T-helper 17 cell (primary cell): ENCODE data around the gene CYTH1. TPM values are rescaled to one million over a fixed set of nuclear protein-coding genes. Genes with fewer than 3 reads are reported as not detected.

Experiments
- ATAC-seq: fragments of 150-1000 bp; cut with Tn5 transposase; 2 replicates; pipeline ENCODE4 v1.10.0; 2021; ENCODE audit warnings: mild to moderate bottlenecking, moderate library complexity
- DNase-seq, 3 donors: peaks; one replicate each; pipeline versions ENCODE4 v3.0.0 to v3.0.0-alpha.2; 2020 to 2021
- H3K9me3 ChIP-seq: one replicate; pipeline ENCODE4 v1.7.0; 2013; ENCODE audit warnings: low read length, mild to moderate bottlenecking; ENCODE audit not compliant: control insufficient read depth, poor library complexity, severe bottlenecking
- H3K27ac Mint-ChIP-seq: one replicate; pipeline ENCODE4 v1.8.0; 2022; ENCODE audit warnings: mild to moderate bottlenecking, moderate library complexity, mixed read lengths
- H3K27me3 Mint-ChIP-seq: one replicate; pipeline ENCODE4 v1.8.0; 2022; ENCODE audit warnings: mixed read lengths
- H3K36me3 Mint-ChIP-seq: one replicate; pipeline ENCODE4 v1.8.0; 2022; ENCODE audit warnings: low read depth, mixed read lengths
- H3K4me1 Mint-ChIP-seq: one replicate; pipeline ENCODE4 v1.8.0; 2022; ENCODE audit warnings: mild to moderate bottlenecking, mixed read lengths
- H3K4me3 Mint-ChIP-seq: one replicate; pipeline ENCODE4 v1.8.0; 2022; ENCODE audit warnings: mild to moderate bottlenecking, moderate library complexity, mixed read lengths
- total RNA-seq, 4 donors: library from RNA in 2 of 4; stranded (reverse) in 2 of 4; gene quantifications; one replicate each; pipeline ENCODE4 v1.2.3 and lab custom pipeline; 2022 to 2026

CYTH1 gene, protein sequence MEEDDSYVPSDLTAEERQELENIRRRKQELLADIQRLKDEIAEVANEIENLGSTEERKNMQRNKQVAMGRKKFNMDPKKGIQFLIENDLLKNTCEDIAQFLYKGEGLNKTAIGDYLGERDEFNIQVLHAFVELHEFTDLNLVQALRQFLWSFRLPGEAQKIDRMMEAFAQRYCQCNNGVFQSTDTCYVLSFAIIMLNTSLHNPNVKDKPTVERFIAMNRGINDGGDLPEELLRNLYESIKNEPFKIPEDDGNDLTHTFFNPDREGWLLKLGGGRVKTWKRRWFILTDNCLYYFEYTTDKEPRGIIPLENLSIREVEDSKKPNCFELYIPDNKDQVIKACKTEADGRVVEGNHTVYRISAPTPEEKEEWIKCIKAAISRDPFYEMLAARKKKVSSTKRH
- total RNA-seq (100 to 1,000 TPM; 462 to 497 TPM), total RNA-seq (lab: John Stamatoyannopoulos, UW) (557 to 637 reads per million in 2 donors)

DNA sequence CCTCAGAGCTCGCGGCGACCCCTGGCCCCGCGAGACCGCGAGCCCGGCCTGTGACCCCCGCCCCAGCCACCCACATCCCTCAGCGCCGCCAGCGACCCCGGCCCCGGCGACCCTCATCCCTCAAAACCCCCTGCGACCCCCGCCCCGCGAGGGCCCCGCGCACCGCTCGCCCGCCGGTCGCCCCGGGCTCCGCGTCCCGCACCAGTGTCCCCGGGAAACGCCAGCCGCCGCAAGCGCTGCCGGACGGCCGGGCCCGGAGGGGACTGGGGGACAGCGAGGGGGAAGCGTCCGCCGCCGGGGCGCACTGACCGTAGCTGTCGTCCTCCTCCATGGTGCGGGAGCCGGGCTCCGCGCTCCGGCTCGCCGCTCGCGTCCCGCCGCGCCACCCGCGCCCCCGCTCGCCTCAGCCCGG, at the start of gene CYTH1:
Gene CYTH1, minus strand, starts transcription at position 381 of the 412 bp plus-strand sequence. Its CDS starts 50 bp downstream, at position 331.
- peak within 1 kb of the TSS; percentile 100 for H3K4me3 Mint-ChIP-seq
- H3K36me3 Mint-ChIP-seq, result peaks cover 3% of the 10 kb centered on the region
- peaks cover 34% of the 10 kb centered on the region for H3K4me1 Mint-ChIP-seq
- ATAC-seq (no peak), DNase-seq (no peak)
- H3K9me3 ChIP-seq, result no peaks in the 10 kb centered on the region
- no peaks in the 10 kb centered on the region for H3K27me3 Mint-ChIP-seq
- peak within 1 kb of the TSS; percentile 94 for H3K27ac Mint-ChIP-seq

DNA sequence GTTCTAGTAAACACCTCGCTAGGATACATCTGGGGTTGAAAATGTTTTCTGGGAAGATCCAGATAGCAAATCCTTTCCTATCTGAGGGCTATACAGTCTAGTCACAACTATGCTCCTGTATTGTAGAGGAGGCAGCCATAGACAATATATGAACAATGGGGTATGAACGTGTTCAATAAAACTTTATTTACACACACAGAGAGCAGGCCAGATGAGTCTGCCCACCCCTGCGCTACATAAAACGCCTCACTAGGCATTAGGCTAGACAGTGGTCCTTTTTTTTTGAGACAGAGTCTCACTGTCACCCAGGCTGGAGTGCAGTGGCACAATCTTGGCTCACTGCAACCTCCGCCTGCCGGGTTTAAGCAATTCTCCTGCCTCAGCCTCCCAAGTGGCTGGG, 47.4 kb upstream of the CYTH1 start:
- H3K27ac Mint-ChIP-seq, result no peak overlapping the region
- DNase-seq (no peak), ATAC-seq (no peak)
- H3K4me1 Mint-ChIP-seq, result peaks cover 30% of the 10 kb centered on the region
- H3K27me3 Mint-ChIP-seq, result no peaks in the 10 kb centered on the region
- no peaks in the 10 kb centered on the region for H3K9me3 ChIP-seq
- peaks cover 21% of the 10 kb centered on the region for H3K36me3 Mint-ChIP-seq
- H3K4me3 Mint-ChIP-seq, result no peak overlapping the region

DNA sequence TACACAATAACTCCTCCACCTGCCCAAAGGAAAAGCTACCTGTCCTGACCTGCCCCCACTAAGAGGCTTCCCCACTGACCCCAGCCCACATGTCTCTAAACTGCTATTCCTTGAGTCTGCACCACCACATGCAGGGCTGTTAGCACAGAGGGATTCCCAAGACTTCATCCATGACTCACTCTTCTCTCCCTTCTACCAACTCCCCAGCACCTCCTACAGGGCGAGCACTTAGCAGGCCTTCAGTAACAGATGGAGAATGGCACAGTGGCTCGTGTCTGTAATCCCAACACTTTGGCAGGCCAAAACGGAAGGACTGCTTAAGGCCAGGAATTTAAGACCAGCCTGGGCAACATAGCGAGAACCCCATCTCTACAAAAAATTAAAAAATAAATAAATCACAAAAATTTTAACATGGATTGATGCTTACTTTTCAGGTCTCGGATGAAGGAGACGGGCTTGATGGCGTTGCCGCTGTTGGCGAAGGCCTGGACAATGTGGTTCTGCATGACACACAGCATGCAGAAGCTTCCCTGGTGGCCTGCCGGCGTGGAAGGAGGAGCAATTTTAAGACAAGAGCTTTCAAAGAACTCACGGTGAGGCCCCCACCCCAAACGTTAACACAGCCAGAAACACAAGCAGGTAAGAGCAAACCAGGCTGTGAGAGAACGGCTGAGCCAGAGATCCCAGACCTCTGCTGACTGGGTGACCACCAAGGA, 46.6 kb upstream of the CYTH1 start:
- H3K36me3 Mint-ChIP-seq, result peaks cover 25% of the 10 kb centered on the region
- no peaks in the 10 kb centered on the region for H3K9me3 ChIP-seq
- ATAC-seq (peak; percentile 41), DNase-seq (no peak)
- H3K4me3 Mint-ChIP-seq, result no peak overlapping the region
- H3K27ac Mint-ChIP-seq, result peak overlapping the region; percentile 63
- H3K27me3 Mint-ChIP-seq, result no peaks in the 10 kb centered on the region
- peaks cover 34% of the 10 kb centered on the region for H3K4me1 Mint-ChIP-seq

DNA sequence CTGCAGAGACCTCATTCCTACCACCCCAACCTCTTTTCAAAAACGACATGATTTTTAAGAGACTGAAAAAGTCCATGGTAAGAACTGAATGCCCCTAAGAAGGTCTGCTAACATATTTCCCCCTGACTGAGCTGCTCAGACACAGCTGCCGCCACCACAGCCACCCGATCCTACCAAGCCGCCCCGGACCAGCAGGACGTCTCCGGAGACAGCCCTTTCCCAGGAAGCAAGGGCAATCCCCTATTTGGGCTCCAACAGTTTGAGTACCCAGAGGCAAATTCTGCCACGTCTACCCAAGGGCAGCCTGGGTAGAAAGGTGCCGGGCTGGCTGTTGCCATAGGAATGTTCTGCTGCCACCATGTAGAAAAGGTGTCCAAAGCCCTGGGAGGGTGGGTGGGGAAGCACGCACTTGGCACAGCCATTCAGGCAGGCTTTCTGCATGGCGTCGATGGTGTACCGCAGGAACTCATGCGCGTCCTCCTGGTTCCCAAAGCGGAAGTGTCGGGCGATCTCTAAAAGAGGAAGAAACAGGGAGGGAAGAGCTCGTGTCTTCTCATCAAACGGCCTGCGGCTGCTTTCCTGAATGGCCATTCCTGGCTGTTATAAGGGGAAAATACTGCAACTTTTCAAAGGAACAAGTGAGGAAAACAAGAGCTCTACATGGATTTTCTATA, 44.9 kb upstream of the CYTH1 start:
- no peak overlapping the region for H3K4me3 Mint-ChIP-seq
- peak overlapping the region; percentile 49 for H3K27ac Mint-ChIP-seq
- no peaks in the 10 kb centered on the region for H3K9me3 ChIP-seq
- DNase-seq, result no peak
- H3K36me3 Mint-ChIP-seq, result peaks cover 27% of the 10 kb centered on the region
- ATAC-seq, result no peak
- H3K4me1 Mint-ChIP-seq, result peaks cover 44% of the 10 kb centered on the region
- H3K27me3 Mint-ChIP-seq, result no peaks in the 10 kb centered on the region

DNA sequence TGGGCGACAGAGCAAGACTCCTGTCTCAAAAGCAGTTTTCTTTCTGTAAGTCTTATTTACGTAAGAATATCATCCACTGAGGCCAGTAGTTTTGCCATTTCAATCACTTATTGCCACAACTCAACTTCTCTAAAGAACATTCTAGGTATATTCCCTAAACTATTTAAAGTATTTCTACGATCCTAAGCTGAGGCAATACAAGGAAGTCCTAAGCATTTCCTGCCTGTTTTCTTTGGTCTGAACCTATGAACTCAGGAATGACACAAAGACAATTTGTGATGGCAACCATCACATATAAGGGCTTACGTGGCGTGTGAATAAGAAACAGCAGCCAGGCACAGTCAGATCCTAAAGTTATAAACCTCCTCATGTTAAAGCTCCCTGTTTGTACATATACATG, 44.3 kb upstream of the CYTH1 start:
- Mint-ChIP-seq H3K36me3 (peaks cover 27% of the 10 kb centered on the region), H3K4me3 (no peak overlapping the region), H3K27me3 (no peaks in the 10 kb centered on the region), H3K4me1 (peaks cover 44% of the 10 kb centered on the region), H3K27ac (peak overlapping the region; percentile 93)
- no peak for DNase-seq
- H3K9me3 ChIP-seq, result no peaks in the 10 kb centered on the region
- no peak for ATAC-seq

DNA sequence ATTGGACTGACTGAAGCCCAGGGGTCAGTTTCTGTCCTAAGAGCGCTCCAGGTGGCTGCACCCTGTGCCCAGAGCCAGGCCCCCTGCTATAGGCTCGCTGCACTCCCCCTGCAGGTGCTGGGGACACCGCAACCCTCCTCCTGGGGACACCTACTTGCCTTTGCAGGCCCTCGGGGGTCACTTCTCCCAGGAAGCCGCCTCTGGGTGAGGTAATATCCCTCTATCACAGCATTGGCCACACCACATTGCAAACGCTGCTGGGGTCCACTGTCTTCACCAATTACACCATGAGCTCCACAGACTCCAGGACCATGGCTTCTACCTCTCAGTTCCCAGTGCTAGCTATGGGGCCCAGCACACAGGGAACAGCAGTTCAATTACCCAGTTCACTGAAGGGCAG, 43.6 kb upstream of the CYTH1 start:
- DNase-seq (no peak), ATAC-seq (no peak)
- Mint-ChIP-seq H3K27ac (peak overlapping the region; percentile 93), H3K4me3 (peak overlapping the region; percentile 36), H3K36me3 (peaks cover 27% of the 10 kb centered on the region), H3K4me1 (peaks cover 44% of the 10 kb centered on the region), H3K27me3 (no peaks in the 10 kb centered on the region)
- no peaks in the 10 kb centered on the region for H3K9me3 ChIP-seq

DNA sequence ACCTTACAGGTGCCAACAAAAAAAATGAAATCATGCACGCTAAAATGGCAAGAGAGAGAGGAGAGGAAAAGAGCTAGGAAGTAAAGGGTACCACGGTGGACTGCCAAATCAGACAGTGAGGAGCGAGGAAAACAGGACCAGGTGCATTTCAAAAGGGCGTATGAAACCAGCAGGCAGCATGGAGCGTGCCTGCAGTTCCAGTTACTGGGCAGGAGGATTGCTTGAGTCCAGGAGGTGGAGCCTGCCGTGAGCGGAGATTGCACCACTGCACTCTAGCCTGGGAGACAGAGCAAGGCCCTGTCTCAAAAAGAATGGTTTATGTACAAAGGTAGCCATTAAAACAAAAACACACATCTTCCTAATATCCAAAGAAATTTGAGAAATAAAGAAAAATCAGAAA, 42.2 kb upstream of the CYTH1 start:
- peaks cover 21% of the 10 kb centered on the region for H3K36me3 Mint-ChIP-seq
- ATAC-seq, result no peak
- H3K27ac Mint-ChIP-seq, result peak overlapping the region; percentile 99

DNA sequence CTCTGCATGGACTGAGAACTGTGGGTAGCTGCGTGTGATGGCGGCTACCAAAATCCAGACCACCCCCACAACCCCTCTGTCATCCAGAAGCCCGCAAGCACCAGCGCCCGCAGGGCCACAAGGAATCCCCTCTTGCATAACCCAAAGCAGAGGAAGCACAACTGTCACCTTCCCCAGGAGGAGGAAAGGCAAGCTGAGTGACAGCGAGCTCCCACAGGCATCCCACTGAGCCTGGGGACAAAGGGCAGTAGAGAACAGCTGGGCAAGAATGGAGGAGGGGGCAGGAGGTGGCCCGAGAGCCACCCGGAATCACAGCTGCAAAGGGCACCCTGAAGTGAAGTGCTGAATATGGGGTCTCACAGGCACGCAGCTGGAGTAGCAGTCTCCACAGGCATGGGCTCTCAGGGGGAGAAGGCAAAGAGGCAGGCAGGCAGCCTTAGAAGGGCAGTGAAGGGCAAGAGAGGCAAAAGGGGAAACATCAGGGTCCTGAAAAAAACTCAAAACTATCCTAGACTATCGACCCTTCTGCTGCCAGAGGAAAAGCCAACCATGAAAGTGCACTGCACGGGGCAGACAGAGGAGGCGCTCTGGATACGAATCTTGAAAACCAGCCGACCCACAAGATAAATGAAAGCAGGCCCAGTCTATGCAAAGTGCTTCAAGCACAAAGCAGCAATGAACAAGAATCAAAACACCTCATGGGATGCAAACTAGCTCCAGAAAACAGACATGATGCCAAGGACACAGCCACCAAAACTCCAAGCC, 41.4 kb upstream of the CYTH1 start:
- ATAC-seq, result no peak
- no peaks in the 10 kb centered on the region for H3K9me3 ChIP-seq
- no peaks in the 10 kb centered on the region for H3K27me3 Mint-ChIP-seq
- peaks cover 53% of the 10 kb centered on the region for H3K4me1 Mint-ChIP-seq
- H3K27ac Mint-ChIP-seq, result peak overlapping the region; percentile 99
- DNase-seq, result no peak
- peaks cover 28% of the 10 kb centered on the region for H3K36me3 Mint-ChIP-seq
- peak overlapping the region; percentile 61 for H3K4me3 Mint-ChIP-seq

More for the DNA sequence above, 42.2 kb upstream of the CYTH1 start:
- Mint-ChIP-seq H3K4me3 (no peak overlapping the region), H3K27me3 (no peaks in the 10 kb centered on the region), H3K4me1 (peaks cover 46% of the 10 kb centered on the region)
- no peaks in the 10 kb centered on the region for H3K9me3 ChIP-seq
- DNase-seq, result no peak

DNA sequence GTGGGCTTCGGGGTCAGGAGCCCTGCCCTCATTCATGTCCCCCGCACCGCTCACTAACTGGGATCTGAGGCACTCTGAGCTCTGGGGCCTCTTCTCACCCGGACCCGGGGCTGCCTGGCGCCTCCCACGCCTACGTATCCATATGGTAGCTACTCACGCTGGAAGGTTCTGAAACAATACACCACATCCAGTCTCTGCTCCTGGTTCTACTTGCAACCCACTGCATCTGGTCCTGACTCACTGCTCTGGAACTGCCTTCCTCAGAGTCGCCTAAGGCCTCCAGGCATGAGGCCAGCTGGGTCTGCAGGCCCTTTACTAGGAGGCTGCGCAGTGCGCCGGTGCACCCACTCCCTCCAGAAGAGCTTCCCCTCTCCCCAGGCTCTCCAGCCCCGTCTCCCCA, 40.5 kb upstream of the CYTH1 start:
- DNase-seq (no peak), ATAC-seq (no peak)
- no peaks in the 10 kb centered on the region for H3K9me3 ChIP-seq
- H3K27me3 Mint-ChIP-seq, result no peaks in the 10 kb centered on the region
- peak overlapping the region; percentile 99 for H3K27ac Mint-ChIP-seq
- H3K36me3 Mint-ChIP-seq, result peaks cover 25% of the 10 kb centered on the region
- no peak overlapping the region for H3K4me3 Mint-ChIP-seq
- H3K4me1 Mint-ChIP-seq, result peaks cover 47% of the 10 kb centered on the region

DNA sequence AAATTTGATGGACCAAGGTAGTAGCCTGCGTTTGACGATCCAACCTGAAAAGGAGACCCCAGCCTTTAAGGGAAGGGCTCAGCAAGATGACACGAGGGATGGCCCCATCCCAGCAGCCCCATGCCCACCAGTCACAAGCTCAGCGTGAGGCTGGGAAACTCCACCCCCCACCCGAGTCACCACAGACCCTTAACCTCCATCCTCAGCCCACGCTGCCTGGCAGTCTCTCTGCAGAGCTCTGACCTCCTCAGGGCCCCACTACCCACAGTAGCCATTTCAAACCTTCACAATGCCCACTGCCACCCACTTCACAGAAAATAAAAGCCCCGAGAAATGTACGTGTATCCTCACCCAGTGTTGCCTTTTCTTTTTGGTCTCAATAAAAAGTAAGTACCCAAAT, 39.9 kb upstream of the CYTH1 start:
- H3K27ac Mint-ChIP-seq, result peak overlapping the region; percentile 99
- no peaks in the 10 kb centered on the region for H3K27me3 Mint-ChIP-seq
- H3K9me3 ChIP-seq, result no peaks in the 10 kb centered on the region
- peaks cover 53% of the 10 kb centered on the region for H3K4me1 Mint-ChIP-seq
- H3K4me3 Mint-ChIP-seq, result peak overlapping the region; percentile 75
- DNase-seq (no peak), ATAC-seq (no peak)
- peaks cover 25% of the 10 kb centered on the region for H3K36me3 Mint-ChIP-seq

DNA sequence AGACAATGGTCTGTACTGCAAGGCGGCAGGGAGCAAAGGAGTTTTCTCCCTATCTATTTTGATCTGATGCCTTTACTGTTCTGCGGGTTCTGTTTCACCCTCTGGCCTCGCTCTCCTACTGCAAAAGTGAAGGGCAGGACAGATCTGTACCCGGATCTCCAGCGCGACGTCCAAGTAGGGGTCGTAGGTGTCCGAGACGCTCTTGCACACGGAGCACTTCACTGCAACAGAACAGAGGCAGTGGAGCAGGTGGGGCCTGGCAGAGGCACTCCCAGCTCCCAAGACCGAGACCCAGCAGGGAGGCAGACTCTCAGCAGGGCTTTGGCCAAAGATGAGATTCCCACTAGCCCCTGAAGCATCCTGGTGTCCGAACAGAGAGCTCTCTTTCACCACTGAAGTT, 38.8 kb upstream of the CYTH1 start:
- H3K36me3 Mint-ChIP-seq, result peaks cover 25% of the 10 kb centered on the region
- H3K27ac Mint-ChIP-seq, result peak overlapping the region; percentile 99
- H3K27me3 Mint-ChIP-seq, result no peaks in the 10 kb centered on the region
- H3K9me3 ChIP-seq, result no peaks in the 10 kb centered on the region
- peak overlapping the region; percentile 50 for H3K4me3 Mint-ChIP-seq
- ATAC-seq (no peak), DNase-seq (no peak)
- H3K4me1 Mint-ChIP-seq, result peaks cover 55% of the 10 kb centered on the region

DNA sequence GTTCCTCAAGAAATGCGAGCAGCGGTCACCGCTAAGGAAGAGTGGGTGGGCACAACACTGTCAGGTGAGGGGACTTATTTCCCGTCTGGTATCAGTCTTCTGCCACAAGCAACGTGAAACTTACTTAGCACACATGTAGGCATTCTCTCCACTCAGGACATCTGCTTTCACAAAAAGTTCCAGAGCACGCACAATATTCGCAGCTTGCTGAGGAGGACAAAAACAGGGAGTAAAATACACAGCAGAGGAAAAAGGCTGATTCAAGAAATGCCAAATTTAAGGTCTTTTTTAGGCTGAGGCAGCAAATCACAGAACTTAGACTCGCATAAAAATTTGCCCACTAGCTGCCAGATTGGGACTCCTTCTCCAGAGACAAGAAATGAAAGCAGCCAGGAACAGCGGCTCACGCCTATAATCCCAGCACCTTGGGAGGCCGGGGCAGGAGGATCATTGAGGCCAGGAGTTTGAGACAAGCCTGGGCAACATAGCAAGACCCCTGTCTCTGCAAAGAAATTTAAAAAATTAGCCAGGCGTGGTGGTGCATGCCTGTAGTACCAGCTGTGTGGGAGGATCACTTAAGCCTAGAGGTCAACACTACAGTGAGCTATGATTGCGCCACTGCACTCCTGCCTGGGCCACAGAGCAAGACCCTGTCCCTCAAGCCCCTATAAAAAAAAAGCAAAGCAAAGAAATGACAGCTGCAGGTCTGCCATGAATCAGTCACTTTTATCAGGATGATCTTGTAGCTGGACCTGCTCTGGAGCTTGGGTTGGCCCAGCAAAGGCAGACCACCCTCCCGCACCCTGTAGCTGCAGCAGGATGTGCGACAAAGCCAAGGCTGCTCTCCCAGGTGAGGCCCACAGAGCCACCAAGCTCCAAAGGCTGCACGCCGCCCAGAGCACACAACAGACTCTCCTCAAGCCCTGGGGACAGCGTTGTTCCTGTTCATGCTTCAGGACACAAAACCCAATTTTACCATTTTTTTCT, 38.0 kb upstream of the CYTH1 start:
- Mint-ChIP-seq H3K27ac (peak overlapping the region; percentile 99), H3K4me1 (peaks cover 49% of the 10 kb centered on the region), H3K27me3 (no peaks in the 10 kb centered on the region), H3K4me3 (peak overlapping the region; percentile 87), H3K36me3 (peaks cover 21% of the 10 kb centered on the region)
- DNase-seq (no peak), ATAC-seq (no peak)
- no peaks in the 10 kb centered on the region for H3K9me3 ChIP-seq
